Measurements from ENCODE around the gene RPLP1.

Gene RPLP1

GRCh38 chr15:69482686-69483256 lies 30.2 kb downstream of the RPLP1 start:
- Histone ChIP-seq H3K79me2 (ENCODE audit: insufficient read depth, low read length) (no peaks in the 10 kb centered on the region), H4K20me1 (ENCODE audit: insufficient read depth, low read length) (no peaks in the 10 kb centered on the region), H3K36me3 (ENCODE audit: insufficient read depth, low read length) (no peaks in the 10 kb centered on the region), H3K9ac (ENCODE audit: low read depth, low read length) (no peak overlapping the region), H3K27me3 (ENCODE audit: insufficient read depth, low read length, poor library complexity) (peaks cover 3% of the 10 kb centered on the region), H3K27ac (ENCODE audit: low read length) (no peak overlapping the region), H3K4me2 (ENCODE audit: insufficient read depth, low read length) (no peak overlapping the region), H3K4me1 (ENCODE audit: insufficient read depth, low read length) (no peaks in the 10 kb centered on the region), H3K9me3 (ENCODE audit: insufficient read depth, low read length, severe bottlenecking) (no peaks in the 10 kb centered on the region), H3K4me3 (ENCODE audit: low read depth in 1 of 2, low read length in 2 of 2) (no peak overlapping the region), H2AFZ (ENCODE audit: low read depth, low read length) (no peak overlapping the region)
- DNase-seq (no peak), ATAC-seq (ENCODE audit: insufficient read depth, low read depth) (no peak)
- no peak for TF ChIP-seq EZH2 (IDR thresholded peaks at IDR 0.05; ENCODE audit: borderline replicate concordance, low read depth, low read length, severe bottlenecking)
- TF ChIP-seq CTCF (IDR thresholded peaks at IDR 0.05; ENCODE audit: borderline replicate concordance, extremely low read depth, low read length, poor library complexity, severe bottlenecking) = no peak

- no peak overlapping the region for H2AFZ ChIP-seq (ENCODE audit: low read depth, low read length)
Measured at GRCh38 chr15:69484837-69485236, 32.2 kb downstream of the RPLP1 start.

GRCh38 chr15:69486481-69487110 lies 34.0 kb downstream of the RPLP1 start:
- DNase-seq (no peak), ATAC-seq (ENCODE audit: insufficient read depth, low read depth) (no peak)
- Histone ChIP-seq H3K9ac (ENCODE audit: low read depth, low read length) (no peak overlapping the region), H2AFZ (ENCODE audit: low read depth, low read length) (no peak overlapping the region), H3K27me3 (ENCODE audit: insufficient read depth, low read length, poor library complexity) (peaks cover 3% of the 10 kb centered on the region), H3K9me3 (ENCODE audit: insufficient read depth, low read length, severe bottlenecking) (no peaks in the 10 kb centered on the region), H3K36me3 (ENCODE audit: insufficient read depth, low read length) (no peaks in the 10 kb centered on the region), H4K20me1 (ENCODE audit: insufficient read depth, low read length) (no peaks in the 10 kb centered on the region), H3K27ac (ENCODE audit: low read length) (no peak overlapping the region), H3K4me2 (ENCODE audit: insufficient read depth, low read length) (no peak overlapping the region), H3K4me1 (ENCODE audit: insufficient read depth, low read length) (no peaks in the 10 kb centered on the region), H3K4me3 (ENCODE audit: low read depth in 1 of 2, low read length in 2 of 2) (no peak overlapping the region), H3K79me2 (ENCODE audit: insufficient read depth, low read length) (no peaks in the 10 kb centered on the region)
- TF ChIP-seq EZH2 (IDR thresholded peaks at IDR 0.05; ENCODE audit: borderline replicate concordance, low read depth, low read length, severe bottlenecking) (no peak), CTCF (IDR thresholded peaks at IDR 0.05; ENCODE audit: borderline replicate concordance, extremely low read depth, low read length, poor library complexity, severe bottlenecking) (no peak)

More at GRCh38 chr15:69484837-69485236, 32.2 kb downstream of the RPLP1 start:
- no peak overlapping the region for H3K27ac ChIP-seq (ENCODE audit: low read length)
- DNase-seq (no peak), ATAC-seq (ENCODE audit: insufficient read depth, low read depth) (no peak)
- no peaks in the 10 kb centered on the region for H4K20me1 ChIP-seq (ENCODE audit: insufficient read depth, low read length)
- H3K79me2 ChIP-seq (ENCODE audit: insufficient read depth, low read length) = no peaks in the 10 kb centered on the region
- H3K36me3 ChIP-seq (ENCODE audit: insufficient read depth, low read length) = no peaks in the 10 kb centered on the region
- H3K4me3 ChIP-seq (ENCODE audit: low read depth in 1 of 2, low read length in 2 of 2) = no peak overlapping the region
- no peaks in the 10 kb centered on the region for H3K4me1 ChIP-seq (ENCODE audit: insufficient read depth, low read length)
- no peak overlapping the region for H3K9ac ChIP-seq (ENCODE audit: low read depth, low read length)
- no peak for TF ChIP-seq CTCF (IDR thresholded peaks at IDR 0.05; ENCODE audit: borderline replicate concordance, extremely low read depth, low read length, poor library complexity, severe bottlenecking)
- no peak for TF ChIP-seq EZH2 (IDR thresholded peaks at IDR 0.05; ENCODE audit: borderline replicate concordance, low read depth, low read length, severe bottlenecking)
- no peaks in the 10 kb centered on the region for H3K9me3 ChIP-seq (ENCODE audit: insufficient read depth, low read length, severe bottlenecking)
- H3K4me2 ChIP-seq (ENCODE audit: insufficient read depth, low read length) = no peak overlapping the region
- peaks cover 3% of the 10 kb centered on the region for H3K27me3 ChIP-seq (ENCODE audit: insufficient read depth, low read length, poor library complexity)
